NCI-H2107 (cell line): Measurements from ENCODE around the gene CD300H.
"Not testable (repeated sequence)": the region's sequence is repeated elsewhere in the genome, so short reads cannot be mapped to it uniquely, and the experiment has no call there.

Experiments used
- DNase-seq: peaks from one replicate; lab custom pipeline; 2025; lab: John Stamatoyannopoulos, UW

CD300H gene

GRCh38 chr17:74584292-74585060 lies 17.2 kb upstream of the CD300H start:
- DNase-seq = no peak

GRCh38 chr17:74582633-74583032 lies 15.3 kb upstream of the CD300H start:
- no peak for DNase-seq

GRCh38 chr17:74579900-74580299 lies 12.6 kb upstream of the CD300H start:
- DNase-seq = no peak

GRCh38 chr17:74578979-74579378 lies 11.7 kb upstream of the CD300H start:
- no peak for DNase-seq

GRCh38 chr17:74574489-74575142 lies 7.3 kb upstream of the CD300H start:
- no peak for DNase-seq

- DNase-seq = not testable (repeated sequence)
Observed at GRCh38 chr17:74573635-74574034, 6.3 kb upstream of the CD300H start.

- DNase-seq = no peak
Observed at GRCh38 chr17:74573169-74573568, 5.9 kb upstream of the CD300H start.

- DNase-seq = no peak
Observed at GRCh38 chr17:74571621-74572270, 4.4 kb upstream of the CD300H start.

GRCh38 chr17:74569020-74570003 lies 2.0 kb upstream of the CD300H start:
- peak; percentile 20 for DNase-seq

GRCh38 chr17:74568106-74568873 lies 981 bp upstream of the CD300H start:
- DNase-seq = no peak

GRCh38 chr17:74566132-74566753 lies 1.1 kb downstream of the CD300H start:
- DNase-seq = no peak

- no peak for DNase-seq
Observed at GRCh38 chr17:74565126-74565525, 2.2 kb downstream of the CD300H start.

GRCh38 chr17:74563358-74563757 lies 4.0 kb downstream of the CD300H start:
- DNase-seq = no peak

- DNase-seq = no peak
Observed at GRCh38 chr17:74561586-74561985, 5.7 kb downstream of the CD300H start.

GRCh38 chr17:74558882-74559519 lies 8.3 kb downstream of the CD300H start:
- DNase-seq = no peak

GRCh38 chr17:74558402-74558801 lies 8.9 kb downstream of the CD300H start:
- DNase-seq = not testable (repeated sequence)

GRCh38 chr17:74555427-74555940 lies 11.8 kb downstream of the CD300H start:
- DNase-seq = no peak

- DNase-seq = no peak
Observed at GRCh38 chr17:74554909-74555308, 12.4 kb downstream of the CD300H start.

GRCh38 chr17:74552037-74552436 lies 15.3 kb downstream of the CD300H start:
- DNase-seq = no peak

GRCh38 chr17:74550602-74551001 lies 16.7 kb downstream of the CD300H start:
- DNase-seq = no peak
